Measurements from ENCODE around the gene LGI2.

LGI2 gene

DNA sequence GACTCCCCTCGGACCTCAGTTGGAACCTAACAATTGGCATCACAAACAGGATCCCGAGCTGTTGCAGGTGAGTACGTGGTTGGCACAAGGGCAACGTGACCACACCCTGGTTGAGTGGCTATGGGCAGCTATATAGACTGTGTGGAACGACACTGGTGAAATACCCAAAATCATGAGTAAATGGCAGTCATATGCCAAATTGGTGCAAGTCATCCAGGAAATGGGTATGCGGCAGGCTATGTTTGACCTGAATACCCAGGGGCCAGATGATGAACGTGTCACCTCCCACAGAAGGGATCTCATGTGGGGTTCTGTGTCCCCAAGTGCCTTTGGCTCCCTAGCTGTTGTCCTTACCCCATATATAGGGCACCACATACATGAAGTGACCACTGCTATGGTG is 64.7 kb downstream of the LGI2 start:
- DNase-seq (ENCODE audit: low read depth in 2 of 2): no peak

DNA sequence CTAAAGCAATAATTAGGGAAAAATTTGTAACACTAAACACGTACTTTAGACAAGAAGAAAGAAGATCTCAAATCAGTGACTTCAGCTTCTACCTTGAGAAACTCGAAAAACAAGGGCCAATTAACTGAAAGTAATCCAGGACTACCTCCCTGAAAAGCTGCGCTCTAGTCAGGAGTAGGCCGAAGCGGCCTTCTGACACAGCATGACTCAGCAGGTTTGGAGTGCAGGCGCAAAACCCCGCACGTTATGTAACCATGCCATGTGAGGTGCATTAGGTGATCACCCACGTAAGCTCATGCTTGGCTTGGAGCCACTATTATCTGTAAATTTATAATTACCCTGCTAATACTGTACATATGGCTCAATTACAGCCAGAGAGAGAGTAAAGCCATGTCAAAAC is 65.1 kb downstream of the LGI2 start:
- DNase-seq (ENCODE audit: low read depth in 2 of 2): no peak

DNA sequence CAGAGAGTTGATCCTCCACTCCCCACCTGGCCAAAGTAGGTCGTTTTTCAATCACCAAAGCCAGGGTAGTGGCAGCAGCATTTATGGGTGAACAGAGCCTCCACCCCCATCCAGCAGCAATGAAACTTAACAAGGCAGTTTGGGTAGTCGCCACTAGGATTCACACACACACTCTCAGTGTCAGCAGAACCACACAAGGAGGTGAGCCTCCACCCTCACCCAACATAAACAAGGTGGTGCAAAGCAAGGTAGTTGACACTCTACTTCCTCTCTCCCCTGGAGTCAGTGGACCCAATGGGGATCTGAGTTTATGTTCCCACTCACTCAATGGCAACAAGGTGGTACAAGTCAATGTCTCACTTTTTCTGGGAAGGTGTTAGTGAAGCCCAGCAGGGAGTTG is 67.5 kb downstream of the LGI2 start:
- no peak for DNase-seq (ENCODE audit: low read depth in 2 of 2)

DNA sequence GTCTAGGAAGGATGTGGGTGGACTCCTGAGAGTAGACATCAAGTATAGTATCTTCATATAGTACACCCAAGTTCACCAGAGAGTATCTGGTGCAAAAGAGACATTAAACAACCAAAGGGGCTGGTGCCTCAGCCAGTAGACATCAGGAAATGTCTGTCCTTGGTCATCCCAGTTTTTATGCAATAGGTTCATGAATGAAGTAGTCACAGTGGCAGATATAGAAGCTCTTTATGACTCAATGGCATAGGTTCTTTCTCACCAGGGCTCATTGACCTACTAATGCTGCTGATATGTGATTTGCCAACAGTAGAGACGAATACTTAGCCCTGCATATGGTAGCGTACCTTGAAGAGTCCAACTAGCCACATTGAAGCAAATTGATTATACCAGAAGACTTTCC is 72.9 kb downstream of the LGI2 start:
- no peak for DNase-seq (ENCODE audit: low read depth in 2 of 2)

DNA sequence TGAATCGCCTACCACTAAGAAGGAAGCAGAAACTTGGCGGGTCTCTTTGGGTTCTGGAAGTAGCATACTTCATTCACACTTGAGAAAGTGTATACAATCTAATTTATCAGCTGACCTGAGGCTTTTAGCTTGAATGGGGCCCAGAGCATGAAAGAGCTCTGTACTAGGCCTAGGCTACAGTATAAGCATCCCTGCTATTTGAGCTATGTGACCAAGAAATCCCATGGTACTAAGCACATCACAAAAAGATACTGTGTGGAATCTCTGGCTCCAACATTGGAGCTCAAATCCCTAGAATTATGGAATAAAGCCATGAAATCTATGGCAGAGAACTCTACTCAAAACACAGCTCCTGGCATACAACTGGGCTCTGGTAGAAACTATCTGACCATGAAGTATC is 74.0 kb downstream of the LGI2 start:
- DNase-seq (ENCODE audit: low read depth in 2 of 2): no peak

DNA sequence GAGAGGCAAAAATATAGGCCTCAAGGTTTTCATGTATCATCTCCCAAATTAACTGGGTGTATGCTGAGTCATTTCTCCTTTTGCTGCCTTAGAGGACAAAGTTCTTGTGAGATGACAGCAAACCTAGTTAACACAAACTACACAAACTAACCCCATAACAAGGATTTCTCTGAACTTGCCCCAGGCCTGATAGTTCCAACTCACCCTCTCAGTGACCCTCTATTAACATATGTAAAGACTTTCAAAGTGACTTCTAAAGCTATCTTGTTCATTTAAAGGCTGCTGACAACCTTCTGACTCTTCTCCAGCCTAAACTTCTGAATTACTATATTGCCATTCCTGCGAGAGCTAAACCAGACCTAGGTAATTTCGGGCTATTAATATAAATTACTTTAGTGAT is 74.7 kb downstream of the LGI2 start:
- DNase-seq (ENCODE audit: low read depth in 2 of 2): no peak

DNA sequence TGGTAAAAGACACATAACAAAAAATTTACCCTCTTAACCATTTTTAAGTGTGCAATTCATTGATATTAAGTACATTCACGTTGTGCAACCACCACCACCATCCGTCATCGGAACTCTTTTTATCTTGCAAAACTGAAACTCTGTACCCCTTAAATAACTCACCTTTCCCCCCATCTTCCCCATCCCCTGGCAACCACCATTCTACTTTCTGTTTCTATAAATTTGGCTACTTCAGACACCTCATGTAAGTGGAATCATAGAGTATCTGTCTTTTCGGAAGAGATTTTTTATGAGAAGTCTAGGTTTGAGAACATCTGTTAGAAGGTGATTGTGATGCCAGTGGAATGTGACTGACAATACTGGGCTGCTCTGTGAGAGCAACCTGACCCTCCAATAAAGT is 78.1 kb downstream of the LGI2 start:
- no peak for DNase-seq (ENCODE audit: low read depth in 2 of 2)

DNA sequence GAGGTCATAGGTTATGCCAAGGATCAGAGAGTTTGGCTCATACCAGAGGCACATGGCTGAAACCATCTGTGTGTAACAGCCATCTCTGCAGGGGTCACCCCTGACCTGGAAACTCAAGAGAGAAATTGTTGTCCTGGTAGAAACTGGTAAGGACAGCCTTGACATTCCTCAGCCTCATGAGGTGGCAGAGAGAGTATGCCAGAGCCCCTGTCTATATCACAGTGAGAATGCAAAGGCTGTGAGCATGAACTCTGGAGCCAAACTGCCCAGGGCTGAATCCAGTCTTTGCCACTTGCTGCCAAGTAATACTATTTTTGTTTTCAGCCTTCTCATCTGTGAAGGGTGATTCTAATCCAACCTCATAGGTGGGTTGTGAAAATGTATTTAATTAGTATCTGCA is 80.8 kb downstream of the LGI2 start:
- no peak for DNase-seq (ENCODE audit: low read depth in 2 of 2)
